GM19463 (cell line): ENCODE measurements around the gene RUNX1.

Source experiments
- ATAC-seq: cut with Tn5 transposase; IDR thresholded peaks from one replicate; pipeline ENCODE4 v1.9.1; 2021; ENCODE audit warnings: mild to moderate bottlenecking, moderate library complexity; ENCODE audit not compliant: unreplicated experiment

The RUNX1 gene

DNA sequence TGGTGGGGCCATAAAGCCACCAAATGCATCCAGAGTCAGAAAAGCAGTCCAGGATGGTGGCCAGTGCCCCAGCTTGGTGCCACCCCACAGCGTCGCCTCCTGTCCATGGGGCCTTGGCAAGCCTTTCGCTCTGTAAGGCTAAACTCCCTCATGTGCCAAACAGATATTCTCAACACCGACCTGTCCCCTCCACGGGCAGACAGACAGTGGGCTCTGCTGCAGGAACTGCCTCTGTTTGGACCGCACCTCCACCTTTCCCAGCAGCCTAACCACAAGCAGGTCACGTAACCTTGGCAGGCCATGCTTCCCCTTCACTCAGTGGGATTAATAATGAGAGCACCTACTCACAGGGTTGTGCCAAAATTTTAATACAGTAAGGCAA lies 11.7 kb downstream of the RUNX1 start:
- no peak for ATAC-seq

DNA sequence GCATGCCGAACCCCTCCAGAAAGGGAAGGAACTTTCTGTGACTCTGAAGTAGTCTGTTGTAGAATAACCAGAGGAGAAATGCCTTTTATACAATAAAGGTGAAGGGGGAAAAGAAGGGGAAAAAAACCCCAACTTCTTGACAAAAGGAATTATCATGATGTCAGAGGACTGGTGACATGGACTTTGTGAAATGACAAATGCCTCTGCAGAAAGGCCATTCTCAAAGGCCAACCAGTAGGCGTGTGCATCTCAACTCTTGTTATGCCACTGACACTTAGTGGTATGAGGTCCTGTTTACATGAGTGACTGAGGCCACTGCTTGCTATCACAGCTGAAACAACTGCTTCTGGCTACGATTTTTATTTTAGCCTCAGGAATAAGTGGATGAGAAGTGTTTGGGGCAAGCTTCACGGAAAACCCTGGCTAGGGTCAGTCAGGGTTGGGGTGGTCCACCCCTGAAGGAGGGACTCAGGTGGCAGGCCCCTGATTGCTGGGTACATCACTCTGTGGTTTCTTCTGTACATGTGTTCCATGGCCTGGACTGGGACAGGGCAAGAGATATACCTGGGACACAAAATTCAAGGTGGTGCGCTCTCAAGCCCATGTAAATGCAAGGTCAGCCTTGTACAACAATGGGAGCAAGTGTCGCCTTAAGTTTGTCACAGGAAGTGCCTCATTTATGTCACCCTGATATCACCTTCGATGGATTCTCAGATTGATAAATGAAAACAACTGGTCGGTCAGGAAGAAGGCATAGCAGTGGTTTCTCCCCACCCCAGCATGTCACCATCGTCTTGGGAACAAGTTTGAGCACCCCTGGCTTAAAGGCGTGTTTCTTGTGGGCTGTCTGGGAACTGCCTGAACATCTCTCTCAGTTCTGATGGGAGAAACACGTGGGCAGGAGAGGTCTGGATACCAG lies 12.4 kb downstream of the RUNX1 start:
- no peak for ATAC-seq

DNA sequence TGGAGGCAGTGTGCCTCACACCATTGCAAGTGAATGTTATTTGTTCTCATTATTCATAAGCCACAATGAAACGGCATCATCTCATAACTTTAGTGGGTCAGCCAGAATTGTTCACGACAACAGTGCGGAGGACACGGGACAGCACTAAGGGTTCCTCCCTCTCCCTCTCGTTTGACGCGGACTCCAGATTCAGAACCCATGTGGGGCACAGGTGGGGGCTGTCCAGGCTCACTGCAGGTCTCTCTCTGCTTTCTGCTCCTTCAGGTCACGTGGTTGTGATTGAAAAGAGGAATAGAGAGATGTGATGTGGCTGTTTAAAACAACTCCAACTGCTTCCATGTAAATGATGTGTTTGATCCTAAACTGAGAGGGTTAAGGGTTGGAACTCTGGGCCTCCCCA lies 13.5 kb downstream of the RUNX1 start:
- no peak for ATAC-seq

DNA sequence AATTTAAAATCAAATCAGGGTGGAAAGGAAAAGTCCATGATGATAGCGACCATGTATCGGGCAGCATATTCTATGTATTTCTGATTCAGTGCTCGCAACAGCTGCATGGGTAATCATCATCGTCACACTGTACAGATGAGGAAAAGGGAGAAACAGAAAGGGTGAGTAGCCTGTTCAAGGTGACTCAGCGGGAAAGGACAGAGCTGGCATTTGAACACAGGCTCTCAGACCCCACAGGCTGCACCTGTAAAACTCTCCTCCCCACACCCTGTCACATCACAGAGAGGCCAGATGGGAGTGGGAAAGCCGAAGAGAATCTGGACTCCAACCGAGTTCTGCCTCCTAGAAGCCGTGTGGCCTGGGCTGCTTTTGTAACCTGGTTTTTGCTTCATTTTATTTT lies 14.0 kb downstream of the RUNX1 start:
- no peak for ATAC-seq

GRCh38 chr21:35034203-35034926 lies 14.7 kb downstream of the RUNX1 start:
- ATAC-seq, result no peak

DNA sequence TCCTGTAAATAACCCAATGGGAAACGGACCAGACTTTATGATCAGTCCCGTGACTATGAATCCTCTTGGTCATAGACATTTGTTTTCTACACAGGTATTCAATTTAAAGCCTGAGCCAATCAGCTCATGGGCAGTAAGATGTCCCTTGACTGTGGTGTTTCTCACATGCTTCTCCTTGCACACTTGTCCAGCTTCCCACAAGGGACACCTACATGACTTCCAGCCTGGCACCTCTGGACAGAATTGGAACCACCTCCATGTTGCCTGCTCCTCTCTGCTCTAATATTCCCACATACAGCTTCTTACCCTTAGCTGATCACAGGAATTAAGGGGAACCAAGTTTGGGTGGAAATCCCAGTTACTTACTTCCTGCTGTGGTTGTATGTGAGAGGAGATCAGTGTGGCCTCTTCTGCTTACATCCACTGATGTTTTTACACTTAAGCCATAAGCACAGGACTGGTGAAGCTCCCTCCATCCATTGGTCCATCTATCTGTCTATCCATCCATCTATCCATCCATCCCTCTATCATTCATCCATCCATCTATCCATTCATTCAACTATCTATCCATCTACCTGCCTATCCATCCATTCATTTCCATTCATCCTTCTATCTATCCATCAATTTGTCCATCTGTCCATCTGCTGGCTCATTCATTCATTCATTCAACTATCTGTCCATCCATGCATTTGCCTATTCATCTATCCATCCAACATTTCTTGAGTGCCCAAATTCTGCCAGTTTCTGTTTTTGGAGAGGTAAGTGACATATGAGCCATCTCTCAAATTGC lies 16.4 kb downstream of the RUNX1 start:
- ATAC-seq, result no peak

DNA sequence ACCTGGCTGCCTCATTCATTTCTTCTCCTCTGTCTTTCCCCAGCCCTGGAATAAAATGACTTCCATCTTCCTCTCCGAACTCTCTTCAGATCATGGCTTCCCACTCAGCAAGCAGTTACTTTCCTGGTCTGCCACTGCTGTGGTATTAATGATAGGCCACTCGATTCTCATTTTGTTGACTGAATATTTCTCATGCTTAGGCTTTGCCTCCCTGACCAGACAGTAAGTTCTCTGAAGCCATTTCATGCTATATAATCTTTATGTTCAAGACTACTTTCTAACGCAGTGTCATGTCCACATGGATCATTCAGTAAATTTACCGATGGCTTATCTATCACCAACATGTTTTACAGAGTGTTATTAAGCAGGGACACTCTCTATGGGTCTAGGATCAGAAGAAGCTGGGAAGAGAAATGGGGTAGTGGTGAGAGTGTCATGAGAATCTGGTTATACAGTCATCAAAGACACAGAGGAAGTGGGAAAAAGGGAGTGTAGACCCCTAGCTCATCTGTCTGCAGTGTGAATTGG lies 20.6 kb downstream of the RUNX1 start:
- no peak for ATAC-seq

DNA sequence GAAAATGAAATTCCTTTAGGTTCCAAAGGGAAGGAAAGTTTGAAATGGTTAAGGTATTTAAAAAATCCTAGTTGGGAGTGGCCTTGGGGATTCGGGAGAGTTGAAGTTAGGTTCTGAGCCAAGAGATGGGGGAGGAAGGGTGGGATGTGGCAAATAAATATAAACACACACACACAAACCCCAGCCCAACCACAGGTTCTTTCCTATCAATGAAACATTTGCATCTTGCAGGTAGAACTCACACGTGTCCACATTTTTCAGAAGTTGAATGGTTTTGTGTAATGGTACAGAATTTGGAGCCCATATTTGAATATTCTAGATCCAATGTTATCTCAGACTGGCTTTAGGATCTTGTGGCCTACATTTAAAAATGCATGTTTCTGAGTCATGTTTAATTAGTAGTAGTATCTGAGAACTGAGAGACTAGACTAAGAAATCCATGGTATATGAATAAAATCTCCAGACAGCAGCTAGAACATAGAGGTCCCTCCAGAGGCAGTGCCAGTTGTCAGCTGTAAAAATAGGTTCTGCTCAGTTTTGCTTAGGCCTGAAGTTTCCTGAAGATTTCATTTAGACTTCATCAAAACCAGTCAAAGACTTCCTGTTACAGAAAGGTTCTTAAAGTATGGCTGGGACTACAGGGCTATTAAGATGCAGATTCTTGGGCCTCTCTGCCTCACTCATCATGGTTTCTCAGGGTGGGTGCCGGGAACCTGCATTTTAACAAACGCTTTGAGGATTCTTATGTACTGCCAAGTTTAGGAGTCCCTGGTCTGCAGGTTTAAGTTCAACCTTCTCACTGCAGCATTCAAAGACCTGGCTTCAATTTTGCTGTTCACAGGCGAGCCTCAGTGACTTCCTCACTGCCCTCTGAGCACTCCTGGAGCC lies 21.3 kb downstream of the RUNX1 start:
- no peak for ATAC-seq

- ATAC-seq, result peak; percentile 70
Observed at GRCh38 chr21:35026617-35027562, 22.2 kb downstream of the RUNX1 start.

GRCh38 chr21:35026153-35026500 lies 23.0 kb downstream of the RUNX1 start:
- ATAC-seq, result no peak

- ATAC-seq, result no peak
Observed at GRCh38 chr21:35025206-35026152, 23.6 kb downstream of the RUNX1 start.

DNA sequence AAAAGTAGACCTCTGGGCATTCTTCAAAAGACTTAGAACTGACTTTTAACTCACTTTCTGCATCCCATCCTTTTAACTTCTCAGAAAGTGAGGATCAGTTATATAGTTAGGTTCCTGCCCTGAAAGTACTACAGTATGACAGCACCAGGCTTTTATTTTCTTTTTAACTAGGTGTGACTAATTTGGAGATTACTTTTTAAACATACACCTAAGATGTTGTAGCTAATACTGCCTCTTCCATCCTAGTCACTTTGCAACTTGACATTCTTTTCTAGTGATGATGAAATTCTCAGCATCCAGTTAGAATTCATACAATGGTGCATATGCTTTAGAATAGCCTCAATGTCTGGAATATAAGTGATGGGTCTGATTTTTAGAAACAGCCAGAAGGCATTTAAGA lies 24.6 kb downstream of the RUNX1 start:
- no peak for ATAC-seq

GRCh38 chr21:35024071-35024420 lies 25.1 kb downstream of the RUNX1 start:
- ATAC-seq, result no peak

DNA sequence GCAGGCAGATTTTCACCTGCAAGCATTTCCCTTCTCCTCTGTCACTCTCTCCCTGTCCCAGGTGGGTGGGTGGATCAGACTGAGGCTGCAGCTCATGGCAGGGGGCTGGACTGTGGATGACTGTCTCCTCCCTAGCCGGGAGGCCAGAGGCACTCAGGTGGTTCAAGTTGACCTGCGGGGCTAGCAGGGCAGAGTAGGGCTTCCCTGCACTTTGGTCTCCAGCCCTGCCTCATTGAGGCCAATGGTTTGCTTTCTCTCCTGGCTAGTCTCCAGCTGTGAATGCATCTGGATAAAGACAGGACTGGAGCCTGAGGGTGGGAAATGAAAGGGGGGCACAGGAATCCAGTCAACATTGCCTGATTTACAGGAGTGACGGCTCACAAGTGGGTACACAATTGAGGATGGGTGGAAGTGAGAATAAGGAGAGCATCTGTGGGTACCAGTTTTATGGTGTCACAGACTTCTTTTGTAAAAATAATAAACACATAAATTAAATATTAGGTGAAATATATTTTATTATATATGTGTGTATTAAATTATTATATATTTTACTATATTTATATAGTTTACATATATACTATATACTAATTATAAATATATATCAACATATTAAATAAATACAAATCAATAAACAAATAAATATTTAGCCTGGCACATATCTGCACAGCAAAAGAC lies 25.6 kb downstream of the RUNX1 start:
- no peak for ATAC-seq

GRCh38 chr21:35021546-35021945 lies 27.6 kb downstream of the RUNX1 start:
- no peak for ATAC-seq

DNA sequence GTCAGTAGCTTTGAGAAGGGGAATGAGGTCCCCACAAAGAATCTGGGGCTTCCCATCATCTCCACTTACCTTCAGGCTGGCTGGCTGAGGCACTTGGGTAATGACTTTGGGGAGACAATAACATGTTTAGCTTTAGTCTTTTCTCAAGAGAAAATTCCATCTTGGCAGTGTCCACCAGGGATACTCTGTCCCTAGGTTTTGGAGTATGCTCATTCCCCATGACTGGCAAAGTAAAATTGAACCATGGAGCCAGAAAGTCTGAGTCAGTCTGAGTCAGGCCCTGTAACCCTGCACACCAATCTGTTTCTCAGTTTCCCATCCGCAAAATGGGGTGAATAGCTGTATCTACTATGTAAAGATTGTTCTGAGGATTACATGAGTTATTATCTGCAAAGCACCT lies 28.2 kb downstream of the RUNX1 start:
- ATAC-seq, result no peak

DNA sequence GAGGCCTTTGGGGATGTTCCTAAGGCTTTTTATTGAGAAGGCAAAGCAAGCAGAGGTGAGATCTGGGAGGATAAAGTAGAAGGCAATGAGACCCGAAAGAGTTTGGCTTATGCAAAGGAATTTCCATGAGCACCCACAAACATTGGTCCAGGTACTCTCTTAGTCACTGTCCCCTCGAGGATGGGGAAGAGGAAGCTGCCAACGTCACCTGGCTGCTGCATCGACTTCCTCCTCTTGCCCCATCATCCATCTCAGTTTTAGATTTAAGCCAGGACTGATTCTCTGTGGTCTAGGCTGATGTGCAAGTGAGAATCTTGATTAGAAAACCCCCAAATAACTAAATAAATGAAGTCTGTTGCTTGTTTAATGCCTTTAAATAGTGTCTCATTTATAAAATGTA lies 28.7 kb downstream of the RUNX1 start:
- no peak for ATAC-seq

DNA sequence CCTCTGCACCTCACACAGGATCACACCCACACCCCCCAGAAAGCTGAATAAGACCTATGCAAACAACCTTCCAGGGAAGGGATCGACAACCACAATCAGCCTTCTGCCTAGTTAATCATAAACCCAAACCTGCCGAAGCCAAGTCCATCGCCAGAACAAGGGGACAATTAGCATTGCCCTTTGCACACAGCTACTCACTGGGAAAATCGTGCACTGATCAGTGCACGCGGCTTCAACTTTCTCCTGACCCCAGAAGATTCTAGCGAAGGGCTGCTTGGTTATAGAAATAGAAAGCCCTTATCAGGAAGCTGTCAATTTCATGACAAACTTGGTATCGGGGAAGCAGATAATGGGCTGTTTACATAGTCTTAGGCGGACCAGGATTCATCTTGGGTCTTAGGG lies 29.5 kb downstream of the RUNX1 start:
- no peak for ATAC-seq
